Ectodermal cell (in vitro differentiated cells): ENCODE data around the gene NR2C1.
"Not testable (repeated sequence)": the region's sequence is repeated elsewhere in the genome, so short reads cannot be mapped to it uniquely, and the experiment has no call there.

Experiments used
- H3K27ac ChIP-seq: 2 replicates; pipeline ENCODE4 v1.7.0; 2013; ENCODE audit warnings: mild to moderate bottlenecking, low read depth, low read length; ENCODE audit not compliant: insufficient read depth, poor library complexity, severe bottlenecking
- H3K27me3 ChIP-seq: 2 replicates; pipeline ENCODE4 v1.7.0; 2013; ENCODE audit warnings: mild to moderate bottlenecking, low read length; ENCODE audit not compliant: insufficient read depth, control insufficient read depth, poor library complexity, severe bottlenecking
- H3K36me3 ChIP-seq: one replicate; pipeline ENCODE4 v1.7.0; 2013; ENCODE audit warnings: low read length; ENCODE audit not compliant: control insufficient read depth, insufficient read depth
- H3K4me1 ChIP-seq: one replicate; pipeline ENCODE4 v1.7.0; 2013; ENCODE audit warnings: low read length; ENCODE audit not compliant: control insufficient read depth, insufficient read depth
- H3K4me3 ChIP-seq: 2 replicates; pipeline ENCODE4 v1.7.0; 2013; ENCODE audit warnings: low read depth, low read length, control low read depth; ENCODE audit not compliant: insufficient read depth
- H3K9me3 ChIP-seq: 2 replicates; pipeline ENCODE4 v1.7.0; 2013; ENCODE audit warnings: mild to moderate bottlenecking, low read length, moderate library complexity; ENCODE audit not compliant: control insufficient read depth
- WGBS, 2 experiments: methylation state at CpG; one replicate each; pipeline ENCODE4 v1.1.7; 2013; ENCODE audit warnings: missing lambda C conversion rate in 2 of 2; 5-methylcytosine and 5-hydroxymethylcytosine counted together

NR2C1 gene

DNA sequence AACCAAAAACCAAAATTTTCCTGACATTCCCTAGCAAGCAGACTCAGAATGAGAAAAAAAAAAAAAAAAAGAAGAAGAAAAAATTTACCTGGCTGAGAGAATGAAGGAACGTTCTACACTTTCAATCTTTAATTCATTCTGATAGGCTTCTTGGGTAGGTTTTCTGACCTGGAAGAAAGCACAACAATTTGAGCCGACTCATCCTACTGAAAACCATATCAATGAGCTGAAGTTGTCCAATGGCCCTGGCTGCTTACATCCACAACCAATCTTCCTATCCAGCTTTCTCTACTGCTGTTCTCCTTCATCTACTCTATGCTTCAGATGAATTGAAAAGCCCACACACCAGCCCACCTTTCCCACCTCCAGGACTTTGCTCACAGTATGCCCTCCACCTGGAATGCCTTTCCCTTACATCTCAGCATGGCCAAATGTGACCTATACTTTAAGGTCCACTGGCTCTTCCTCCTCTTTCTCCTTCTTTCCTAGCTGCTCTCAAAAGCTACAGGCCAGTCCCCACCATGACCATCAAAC is 31.6 kb upstream of the NR2C1 start:
- Histone ChIP-seq H3K27ac (no peak overlapping the region), H3K9me3 (no peaks in the 10 kb centered on the region), H3K4me1 (no peaks in the 10 kb centered on the region), H3K27me3 (no peaks in the 10 kb centered on the region), H3K36me3 (peaks cover 9% of the 10 kb centered on the region), H3K4me3 (no peak overlapping the region)
- WGBS, 2 experiments = 85 to 96% methylated on average over 2 of the region's 2 CpGs

DNA sequence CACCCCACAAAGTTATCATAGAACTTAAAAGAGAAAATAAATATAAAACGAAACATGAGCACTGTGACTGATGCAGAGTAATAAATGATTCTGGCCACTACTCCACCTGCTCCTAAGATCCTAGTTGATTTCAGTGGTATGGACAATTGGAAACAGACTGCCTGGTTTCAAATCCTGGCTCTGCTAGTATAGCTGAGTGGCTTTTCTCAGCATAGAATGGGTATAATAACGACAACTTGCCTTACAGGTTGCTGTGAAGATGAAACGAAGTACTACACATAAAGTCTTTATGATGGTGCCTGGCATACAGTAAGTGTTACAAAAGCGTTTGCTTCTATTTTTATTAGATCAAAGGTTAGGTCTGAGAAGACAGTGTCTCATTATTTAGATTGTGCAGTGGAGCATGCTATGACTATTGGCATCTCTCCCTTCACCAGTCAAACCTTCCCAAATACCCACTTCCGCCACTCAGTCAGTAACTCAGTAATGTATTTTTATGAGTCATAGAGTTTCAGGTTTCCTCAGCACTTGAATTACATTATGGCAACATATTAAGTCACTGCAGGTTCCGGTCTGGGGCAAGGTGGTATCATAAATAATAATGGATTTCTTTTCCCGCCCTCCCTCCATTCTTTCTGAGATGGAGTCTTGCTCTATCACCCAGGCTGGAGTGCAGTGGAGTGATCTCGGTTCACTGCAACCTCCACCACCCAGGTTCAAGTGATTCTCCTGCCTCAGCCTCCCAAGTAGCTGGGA is 29.7 kb upstream of the NR2C1 start:
- H3K4me3 ChIP-seq = no peak overlapping the region
- no peaks in the 10 kb centered on the region for H3K4me1 ChIP-seq
- H3K36me3 ChIP-seq = peaks cover 9% of the 10 kb centered on the region
- no peaks in the 10 kb centered on the region for H3K27me3 ChIP-seq
- no peaks in the 10 kb centered on the region for H3K9me3 ChIP-seq
- 93 to 97% methylated on average over 8 of the region's 8 CpGs for WGBS, 2 experiments
- H3K27ac ChIP-seq = no peak overlapping the region

- H3K27ac ChIP-seq, H3K36me3 ChIP-seq, H3K9me3 ChIP-seq, H3K4me3 ChIP-seq, H3K4me1 ChIP-seq, H3K27me3 ChIP-seq: not testable (repeated sequence)
- 92 to 93% methylated on average over 5 of the region's 5 CpGs for whole genome bisulfite sequencing, 2 experiments
Measured at GRCh38 chr12:95101957-95102356, 28.5 kb upstream of the NR2C1 start.

GRCh38 chr12:95100264-95101190 is 27.1 kb upstream of the NR2C1 start:
- Histone ChIP-seq H3K4me3 (no peak overlapping the region), H3K27me3 (no peaks in the 10 kb centered on the region), H3K4me1 (peaks cover 10% of the 10 kb centered on the region), H3K9me3 (no peaks in the 10 kb centered on the region), H3K27ac (no peak overlapping the region), H3K36me3 (peaks cover 9% of the 10 kb centered on the region)
- WGBS, 2 experiments = 92 to 94% methylated on average over 11 of the region's 11 CpGs

GRCh38 chr12:95099270-95099790 is 25.9 kb upstream of the NR2C1 start:
- no peak overlapping the region for H3K27ac ChIP-seq

DNA sequence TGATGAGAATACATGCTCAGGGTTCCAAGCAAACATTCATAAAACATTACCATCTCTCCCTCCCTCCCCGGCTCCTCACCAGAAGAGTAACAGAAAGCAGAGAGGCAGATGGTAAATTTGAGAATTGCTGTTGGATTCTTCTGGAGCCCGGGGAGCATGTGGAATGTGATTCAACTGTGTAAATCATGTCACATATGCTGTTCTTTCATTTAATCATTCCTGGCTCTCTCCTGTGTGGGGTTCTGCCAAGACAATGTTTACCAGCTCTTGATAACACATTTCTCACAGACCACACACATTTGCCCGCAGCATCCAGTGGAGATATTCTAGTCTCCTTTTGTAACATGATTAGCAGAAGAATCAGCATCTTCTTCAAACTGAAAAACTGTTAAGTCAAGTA is 23.4 kb upstream of the NR2C1 start:
- Histone ChIP-seq H3K36me3 (peaks cover 6% of the 10 kb centered on the region), H3K4me1 (peaks cover 21% of the 10 kb centered on the region), H3K27ac (no peak overlapping the region), H3K9me3 (no peaks in the 10 kb centered on the region), H3K4me3 (no peak overlapping the region), H3K27me3 (no peaks in the 10 kb centered on the region)
- 98 to 100% methylated on average over 1 to 3 of the region's 3 CpGs for WGBS, 2 experiments

More at GRCh38 chr12:95099270-95099790, 25.9 kb upstream of the NR2C1 start:
- H3K9me3 ChIP-seq = no peaks in the 10 kb centered on the region
- 95 to 97% methylated on average over 4 of the region's 4 CpGs for WGBS, 2 experiments
- peaks cover 9% of the 10 kb centered on the region for H3K36me3 ChIP-seq
- H3K4me1 ChIP-seq = peaks cover 18% of the 10 kb centered on the region
- no peaks in the 10 kb centered on the region for H3K27me3 ChIP-seq
- H3K4me3 ChIP-seq = no peak overlapping the region

- no peaks in the 10 kb centered on the region for H3K27me3 ChIP-seq
- no peaks in the 10 kb centered on the region for H3K9me3 ChIP-seq
- peaks cover 21% of the 10 kb centered on the region for H3K4me1 ChIP-seq
- H3K36me3 ChIP-seq = peaks cover 10% of the 10 kb centered on the region
- no peak overlapping the region for H3K27ac ChIP-seq
- no peak overlapping the region for H3K4me3 ChIP-seq
- WGBS, 2 experiments = 94 to 98% methylated on average over 2 of the region's 2 CpGs
Measured at GRCh38 chr12:95096378-95096777, 23.0 kb upstream of the NR2C1 start.

GRCh38 chr12:95095866-95096265 is 22.4 kb upstream of the NR2C1 start:
- H3K27ac ChIP-seq, H3K4me3 ChIP-seq, H3K36me3 ChIP-seq, H3K27me3 ChIP-seq, H3K9me3 ChIP-seq: not testable (repeated sequence)
- WGBS, 2 experiments = 80 to 93% methylated on average over 2 of the region's 2 CpGs
- peaks cover 21% of the 10 kb centered on the region for H3K4me1 ChIP-seq

- H3K4me3 ChIP-seq = no peak overlapping the region
- no peaks in the 10 kb centered on the region for H3K9me3 ChIP-seq
- peaks cover 17% of the 10 kb centered on the region for H3K4me1 ChIP-seq
- no peaks in the 10 kb centered on the region for H3K27me3 ChIP-seq
- no CpG with 5 or more reads among the region's 1 CpG for WGBS, 2 experiments
- peaks cover 10% of the 10 kb centered on the region for H3K36me3 ChIP-seq
- no peak overlapping the region for H3K27ac ChIP-seq
Measured at GRCh38 chr12:95089462-95089861, 16.0 kb upstream of the NR2C1 start.

DNA sequence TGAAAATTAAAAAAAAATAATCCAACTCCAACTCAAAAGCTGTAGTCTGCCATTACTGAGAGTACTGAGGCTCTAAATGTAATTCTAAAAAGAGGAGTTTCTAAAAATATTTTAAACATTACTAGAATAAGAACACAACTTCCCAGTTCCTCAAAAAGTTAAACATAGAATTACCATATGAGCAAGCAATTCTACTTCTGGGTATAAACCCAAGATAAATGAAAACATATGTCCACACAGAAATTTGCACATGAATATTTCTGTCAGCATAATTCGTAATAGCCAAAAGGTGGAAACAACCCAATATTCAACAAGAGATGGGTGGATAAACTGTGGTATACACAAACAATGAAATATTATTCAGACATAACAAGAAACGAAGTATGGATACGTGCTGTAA is 15.0 kb upstream of the NR2C1 start:
- Histone ChIP-seq H3K4me3 (no peak overlapping the region), H3K27me3 (no peaks in the 10 kb centered on the region), H3K27ac (no peak overlapping the region)

More for the DNA sequence above, 15.0 kb upstream of the NR2C1 start:
- Histone ChIP-seq H3K4me1 (peaks cover 22% of the 10 kb centered on the region), H3K9me3 (no peaks in the 10 kb centered on the region), H3K36me3 (peaks cover 10% of the 10 kb centered on the region)
- WGBS, 2 experiments = 91 to 92% methylated on average over 2 to 3 of the region's 3 CpGs
